GM10266 (cell line): ENCODE results near the gene GPR137C.
"Not testable (repeated sequence)": the region's sequence is repeated elsewhere in the genome, so short reads cannot be mapped to it uniquely, and the experiment has no call there.

Source experiments
- DNase-seq: peaks from one replicate; pipeline ENCODE4 v3.0.0; 2012; ENCODE audit errors: extremely low spot score
- CTCF ChIP-seq: IDR thresholded peaks from 2 replicates; pipeline ENCODE4 v1.5.1; 2012; ENCODE audit warnings: mild to moderate bottlenecking, low read depth; ENCODE audit not compliant: control insufficient read depth, insufficient read depth; ENCODE audit errors: missing control alignments

The GPR137C gene

GRCh38 chr14:52550661-52551060, 2.0 kb upstream of the GPR137C start:
- no peak for TF ChIP-seq CTCF
- no peak for DNase-seq

- no peak for TF ChIP-seq CTCF
- DNase-seq, result no peak
Observed at GRCh38 chr14:52551205-52551604, 1.4 kb upstream of the GPR137C start.

GRCh38 chr14:52551696-52552062, 957 bp upstream of the GPR137C start:
- TF ChIP-seq CTCF, result peak; percentile 39
- DNase-seq, result peak; percentile 24

GRCh38 chr14:52553002-52553670, 500 bp downstream of the GPR137C start:
- no peak for TF ChIP-seq CTCF
- DNase-seq, result peak; percentile 57

GRCh38 chr14:52553671-52554575, 1.3 kb downstream of the GPR137C start:
- DNase-seq, result peak; percentile 65
- TF ChIP-seq CTCF, result no peak

GRCh38 chr14:52558688-52559087, 6.1 kb downstream of the GPR137C start:
- TF ChIP-seq CTCF, result no peak
- DNase-seq, result no peak

GRCh38 chr14:52563120-52563519, 10.5 kb downstream of the GPR137C start:
- TF ChIP-seq CTCF, result no peak
- DNase-seq, result no peak

- not testable (repeated sequence) for DNase-seq
Observed at GRCh38 chr14:52568454-52568853, 15.8 kb downstream of the GPR137C start.
